AG04449 (cell line): ENCODE results near the gene RAI14.
"Not testable (repeated sequence)": the region's sequence is repeated elsewhere in the genome, so short reads cannot be mapped to it uniquely, and the experiment has no call there.

Experiments used
- CTCF ChIA-PET: fragments of 350-600 bp; formaldehyde crosslinking; extraction: SDS; loops from one replicate; lab custom pipeline; 2021; ENCODE audit warnings: antibody characterized with exemption; lab: Yijun Ruan, JAX
- POLR2A ChIA-PET: fragments of 400-600, 350-600 bp; formaldehyde crosslinking; extraction: SDS; loops from one replicate; lab custom pipeline; 2020; ENCODE audit warnings: antibody characterized with exemption, inconsistent platforms; lab: Yijun Ruan, JAX
- DNase-seq: peaks from one replicate; pipeline ENCODE4 v3.0.0-alpha.2; 2010; ENCODE audit warnings: low read depth, low spot score
- H3K4me3 ChIP-seq: 2 replicates; pipeline ENCODE4 v1.5.1; 2011; ENCODE audit warnings: low read depth, mild to moderate bottlenecking, control low read depth, low read length
- TF ChIP-seq, protein P1 (sequence below): IDR thresholded peaks from one replicate; pipeline ENCODE4 v1.5.1; 2011; ENCODE audit warnings: mild to moderate bottlenecking, moderate library complexity, low read length, control low read depth, inconsistent platforms; ENCODE audit not compliant: insufficient read depth; ENCODE audit errors: missing control alignments

Gene RAI14

DNA sequence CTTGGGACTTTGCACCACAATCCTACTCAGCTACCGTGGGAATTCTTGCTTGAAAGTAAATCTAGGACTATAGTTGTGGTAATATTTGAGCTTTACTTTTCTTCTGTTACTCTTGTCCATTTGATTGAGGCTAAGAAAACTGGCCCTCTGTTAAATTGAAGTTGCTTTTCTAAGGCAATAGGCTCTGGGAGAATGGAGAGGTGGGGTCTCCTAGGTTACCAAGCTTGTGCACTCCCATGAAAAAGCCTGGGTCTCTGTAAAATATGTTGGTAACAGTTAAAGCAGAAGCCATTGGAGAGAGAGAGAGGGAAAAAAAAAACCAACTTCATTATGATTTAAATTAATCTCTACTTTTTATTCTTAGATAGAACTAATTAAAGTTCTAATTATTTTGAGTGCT lies 68.6 kb downstream of the RAI14 start:
- CTCF ChIA-PET, result interaction anchor here (1.1 to 1.2 kb wide), 2 partner anchors 11 to 239 kb away, joined by 3 to 4 read pairs; no protein-coding TSS in a partner anchor
- H3K4me3 ChIP-seq, result no peak overlapping the region
- POLR2A ChIA-PET, result no interaction called here
- TF ChIP-seq, protein P1, sequence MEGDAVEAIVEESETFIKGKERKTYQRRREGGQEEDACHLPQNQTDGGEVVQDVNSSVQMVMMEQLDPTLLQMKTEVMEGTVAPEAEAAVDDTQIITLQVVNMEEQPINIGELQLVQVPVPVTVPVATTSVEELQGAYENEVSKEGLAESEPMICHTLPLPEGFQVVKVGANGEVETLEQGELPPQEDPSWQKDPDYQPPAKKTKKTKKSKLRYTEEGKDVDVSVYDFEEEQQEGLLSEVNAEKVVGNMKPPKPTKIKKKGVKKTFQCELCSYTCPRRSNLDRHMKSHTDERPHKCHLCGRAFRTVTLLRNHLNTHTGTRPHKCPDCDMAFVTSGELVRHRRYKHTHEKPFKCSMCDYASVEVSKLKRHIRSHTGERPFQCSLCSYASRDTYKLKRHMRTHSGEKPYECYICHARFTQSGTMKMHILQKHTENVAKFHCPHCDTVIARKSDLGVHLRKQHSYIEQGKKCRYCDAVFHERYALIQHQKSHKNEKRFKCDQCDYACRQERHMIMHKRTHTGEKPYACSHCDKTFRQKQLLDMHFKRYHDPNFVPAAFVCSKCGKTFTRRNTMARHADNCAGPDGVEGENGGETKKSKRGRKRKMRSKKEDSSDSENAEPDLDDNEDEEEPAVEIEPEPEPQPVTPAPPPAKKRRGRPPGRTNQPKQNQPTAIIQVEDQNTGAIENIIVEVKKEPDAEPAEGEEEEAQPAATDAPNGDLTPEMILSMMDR, result no peak
- DNase-seq, result no peak

DNA sequence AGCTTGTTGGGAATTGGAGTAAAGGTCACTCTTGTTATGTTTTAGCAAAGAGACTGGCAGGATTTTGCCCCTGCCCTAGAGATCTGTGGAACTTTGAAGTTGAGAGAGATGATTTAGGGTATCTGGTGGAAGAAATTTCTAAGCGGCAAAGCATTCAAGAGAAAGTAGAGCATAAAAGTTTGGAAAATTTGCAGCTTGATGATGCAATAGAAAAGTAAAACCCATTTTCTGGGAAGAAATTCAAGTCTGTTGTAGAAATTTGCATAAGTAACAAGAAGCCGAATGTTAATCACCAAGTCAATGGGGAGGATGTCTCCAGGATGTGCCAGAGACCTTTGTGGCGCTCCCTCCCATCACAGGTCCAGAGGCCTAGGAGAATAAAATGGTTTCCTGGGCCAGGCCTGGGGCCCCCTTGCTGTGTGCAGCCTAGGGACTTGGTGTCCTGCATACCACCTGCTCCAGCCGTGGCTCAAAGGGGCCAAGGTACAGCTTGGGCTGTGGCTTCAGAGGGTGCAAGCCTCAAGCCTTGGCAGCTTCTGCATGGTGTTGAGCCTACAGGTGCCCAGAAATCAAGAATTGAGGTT lies 71.1 kb downstream of the RAI14 start:
- CTCF ChIA-PET, result interaction anchor here (0.8 to 1.2 kb wide), 3 partner anchors 8 to 36 kb away, joined by 3 to 4 read pairs (median 3); no protein-coding TSS in a partner anchor

DNA sequence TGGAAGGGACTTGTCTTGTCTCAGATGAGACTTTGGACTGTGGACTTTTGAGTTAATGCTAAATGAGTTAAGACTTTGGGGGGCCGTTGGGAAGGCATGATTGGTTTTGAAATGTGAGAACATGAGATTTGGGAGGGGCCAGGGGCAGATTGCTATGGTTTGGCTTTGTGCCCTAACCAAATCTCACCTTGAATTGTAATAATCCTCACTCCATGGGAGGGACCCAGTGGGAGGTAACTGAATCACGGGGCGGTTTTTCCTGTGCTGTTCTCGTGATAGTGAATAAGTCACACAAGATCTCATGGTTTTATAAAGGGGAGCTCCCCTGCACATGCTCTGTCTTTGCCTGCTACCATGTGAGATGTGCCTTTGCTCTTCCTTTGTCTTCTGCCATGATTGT lies 72.1 kb downstream of the RAI14 start:
- DNase-seq, result no peak
- ChIA-PET CTCF (interaction anchor here (1.0 to 1.2 kb wide), 2 partner anchors 10 to 35 kb away, joined by 3 to 4 read pairs; no protein-coding TSS in a partner anchor), POLR2A (no interaction called here)
- TF ChIP-seq, protein P1, result no peak
- no peak overlapping the region for H3K4me3 ChIP-seq

More for the DNA sequence above, 71.1 kb downstream of the RAI14 start:
- H3K4me3 ChIP-seq, DNase-seq: not testable (repeated sequence)
- POLR2A ChIA-PET, result interaction anchor here (0.7 kb wide), 1 partner anchor 140 kb away, joined by 3 read pairs; no protein-coding TSS in a partner anchor

DNA sequence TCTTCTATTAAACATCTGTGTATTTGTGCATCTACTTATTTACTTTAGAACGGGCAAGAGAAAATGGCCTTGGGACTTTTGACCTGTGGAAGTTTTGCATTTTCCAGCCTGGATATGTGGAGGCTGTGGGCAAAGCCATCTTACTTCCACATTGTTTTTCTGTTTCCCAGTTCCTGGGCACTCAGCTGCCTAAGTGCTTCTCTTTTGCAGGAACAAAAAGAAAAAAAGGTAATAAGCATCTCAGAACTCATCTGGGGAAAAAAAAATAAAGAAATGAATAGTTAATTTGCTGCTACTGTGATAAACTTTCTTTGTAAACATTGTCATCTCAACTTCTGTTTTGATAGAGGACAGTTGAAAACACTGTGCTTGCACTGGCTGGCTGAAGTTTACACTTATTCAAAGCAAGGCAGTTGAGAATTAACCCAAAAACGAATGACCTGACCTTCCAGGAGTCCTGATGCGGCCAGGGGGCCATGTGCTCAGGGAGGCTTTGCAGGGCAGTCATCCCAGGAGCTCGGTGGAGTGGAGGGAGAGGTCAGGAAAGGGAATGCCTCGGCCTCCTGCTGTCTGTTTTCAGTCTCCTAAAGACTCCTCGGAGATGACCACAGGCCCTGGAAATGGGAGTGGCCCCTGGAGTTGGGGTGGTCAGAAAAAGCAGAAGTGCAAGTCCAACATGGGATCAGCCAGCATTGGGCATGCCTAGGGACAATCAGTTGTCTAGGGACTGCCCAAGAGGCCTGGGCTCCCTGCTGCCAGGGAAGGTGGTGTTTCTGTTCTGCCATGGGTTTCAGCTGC lies 75.5 kb downstream of the RAI14 start:
- CTCF ChIA-PET, result no interaction called here
- TF ChIP-seq, protein P1, result no peak
- no peak for DNase-seq
- no peak overlapping the region for H3K4me3 ChIP-seq
- POLR2A ChIA-PET, result no interaction called here

DNA sequence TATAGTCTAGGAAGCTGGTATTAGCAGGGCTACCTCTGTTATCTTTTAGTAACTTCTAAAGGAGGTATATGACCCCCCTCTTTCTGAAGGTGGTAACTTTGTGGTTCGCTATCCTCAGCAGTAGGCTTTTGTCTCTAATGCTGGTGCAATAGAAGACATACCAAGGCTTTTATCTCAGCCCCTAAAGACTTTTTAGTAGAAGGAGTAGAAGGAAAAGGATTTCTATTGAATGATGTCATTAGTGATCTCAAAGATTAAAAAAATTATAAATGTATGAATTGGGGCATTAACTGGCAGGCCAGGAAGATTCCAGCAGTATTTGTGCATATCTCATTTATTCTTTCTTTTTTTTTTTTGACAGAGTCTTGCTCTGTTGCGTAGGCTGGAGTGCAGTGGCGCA lies 78.2 kb downstream of the RAI14 start:
- no peak overlapping the region for H3K4me3 ChIP-seq
- POLR2A ChIA-PET, result no interaction called here
- DNase-seq, result no peak
- TF ChIP-seq, protein P1, result no peak
- CTCF ChIA-PET, result interaction anchor here (1.7 to 2.5 kb wide), 2 partner anchors 164 to 248 kb away, joined by 7 to 8 read pairs; no protein-coding TSS in a partner anchor

DNA sequence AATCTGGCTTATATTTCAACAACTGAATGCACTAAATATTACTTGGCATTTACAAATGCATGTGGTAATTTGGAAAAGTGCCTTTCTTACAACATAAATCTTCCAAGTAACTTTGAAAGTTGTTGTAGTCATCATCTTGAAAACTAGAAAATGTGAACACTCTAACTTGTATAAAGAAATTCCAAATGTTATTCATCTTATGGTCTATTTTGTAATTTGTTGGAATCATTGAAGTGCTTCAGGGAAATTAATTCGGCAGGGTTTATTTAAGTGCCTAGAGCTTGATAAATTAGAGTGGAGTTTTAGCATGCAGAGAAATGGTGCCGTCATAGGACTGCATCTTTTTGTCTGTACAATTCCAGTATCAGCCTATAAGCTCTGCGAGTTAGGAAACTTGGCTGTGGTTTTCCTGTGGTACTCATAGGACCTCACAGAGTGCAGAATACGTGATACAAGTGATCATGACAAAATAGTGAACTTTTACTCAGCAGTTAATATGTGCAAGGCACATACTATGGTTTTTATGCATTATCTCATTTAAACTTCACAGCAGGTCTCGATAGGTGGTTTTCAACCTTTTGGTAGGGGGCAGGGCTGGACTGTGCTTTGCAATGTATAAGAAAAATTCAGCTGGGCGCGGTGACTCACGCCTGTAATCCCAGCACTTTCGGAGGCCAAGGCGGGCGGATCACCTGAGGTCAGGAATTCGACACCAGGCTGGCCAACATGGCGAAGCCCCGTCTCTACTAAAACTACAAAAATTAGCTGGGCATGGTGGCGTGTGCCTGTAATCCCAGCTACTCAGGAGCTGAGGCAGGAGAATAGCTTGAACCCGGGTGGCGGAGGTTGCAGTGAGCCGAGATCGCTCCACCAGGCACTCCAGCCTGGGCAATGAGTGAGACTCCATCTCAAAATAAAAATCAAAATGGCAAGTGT lies 79.6 kb downstream of the RAI14 start:
- DNase-seq, result no peak
- CTCF ChIA-PET, result interaction anchor here (1.0 to 2.5 kb wide), 6 partner anchors 9 to 250 kb away, joined by 3 to 8 read pairs (median 4); no protein-coding TSS in a partner anchor
- TF ChIP-seq, protein P1, result no peak
- H3K4me3 ChIP-seq, result no peak overlapping the region
- POLR2A ChIA-PET, result interaction anchor here (0.5 to 0.8 kb wide), 3 partner anchors 49 to 238 kb away, joined by 3 to 4 read pairs (median 3); no protein-coding TSS in a partner anchor
